SKM-1 (cell line): ENCODE results near the gene LGMN.
"Not testable (repeated sequence)": the region's sequence is repeated elsewhere in the genome, so short reads cannot be mapped to it uniquely, and the experiment has no call there.

ENCODE experiments used
- DNase-seq: peaks from one replicate; lab custom pipeline; 2025; ENCODE audit not compliant: unreplicated experiment; lab: John Stamatoyannopoulos, UW

Gene LGMN

DNA sequence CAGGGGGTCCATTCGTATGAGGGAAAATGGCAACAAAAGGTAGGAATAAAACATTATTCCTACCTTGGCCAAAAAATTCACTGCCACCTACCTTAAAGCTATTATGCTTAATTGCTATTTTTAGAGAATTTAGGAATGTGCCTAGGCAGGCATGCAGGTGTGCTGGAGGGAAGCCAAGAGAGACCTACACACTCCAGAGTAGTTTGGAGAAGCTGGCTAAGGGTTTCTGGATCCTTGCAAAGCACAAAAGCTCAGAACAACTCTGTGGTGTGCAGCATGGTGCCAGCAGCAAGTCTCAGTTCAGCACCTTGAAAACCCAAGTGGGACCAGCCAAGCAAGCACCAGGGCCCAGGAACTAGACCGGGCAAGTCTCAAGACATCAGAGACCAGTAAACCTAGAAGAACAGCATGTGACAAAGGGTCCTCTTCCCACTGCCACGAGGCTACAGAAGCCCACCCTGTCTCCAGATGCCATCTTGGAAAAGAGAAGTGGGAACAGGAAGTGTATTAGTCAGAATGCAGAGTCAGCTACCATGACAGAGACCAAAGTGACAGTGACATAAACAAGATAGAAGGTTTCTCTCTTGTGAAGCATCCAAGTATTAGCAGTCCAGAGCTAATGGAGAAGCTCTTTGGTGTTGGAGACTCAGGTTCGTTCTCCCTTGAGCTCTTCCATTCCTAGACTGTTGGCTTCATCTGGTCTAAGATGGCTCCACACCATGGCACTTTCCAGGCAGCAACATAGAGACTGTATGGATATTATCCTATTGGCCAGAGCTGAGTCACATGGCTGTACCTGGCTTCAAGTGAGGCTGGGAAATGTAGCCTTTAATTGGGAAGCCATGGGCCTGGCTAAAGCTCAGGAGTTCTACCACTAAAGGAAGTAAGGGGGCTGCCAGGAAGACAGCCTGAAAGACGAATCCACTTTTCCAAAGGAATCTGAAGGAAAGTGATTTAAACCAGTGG, 15.5 kb upstream of the LGMN start:
- not testable (repeated sequence) for DNase-seq

DNA sequence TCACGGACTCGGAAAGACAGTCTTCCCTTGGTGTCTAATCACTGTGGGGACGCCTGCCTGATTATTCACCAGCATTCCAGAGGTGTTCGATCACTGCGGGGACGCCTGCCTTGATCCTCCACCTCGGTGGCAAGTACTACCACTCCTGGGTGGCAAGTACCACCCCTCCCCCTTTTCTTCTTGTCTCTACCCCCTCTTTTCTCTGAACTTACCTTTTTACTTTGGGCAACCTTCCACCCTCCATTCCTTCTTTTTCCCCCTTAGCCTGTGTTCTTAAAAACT, 12.0 kb upstream of the LGMN start:
- no peak for DNase-seq

DNA sequence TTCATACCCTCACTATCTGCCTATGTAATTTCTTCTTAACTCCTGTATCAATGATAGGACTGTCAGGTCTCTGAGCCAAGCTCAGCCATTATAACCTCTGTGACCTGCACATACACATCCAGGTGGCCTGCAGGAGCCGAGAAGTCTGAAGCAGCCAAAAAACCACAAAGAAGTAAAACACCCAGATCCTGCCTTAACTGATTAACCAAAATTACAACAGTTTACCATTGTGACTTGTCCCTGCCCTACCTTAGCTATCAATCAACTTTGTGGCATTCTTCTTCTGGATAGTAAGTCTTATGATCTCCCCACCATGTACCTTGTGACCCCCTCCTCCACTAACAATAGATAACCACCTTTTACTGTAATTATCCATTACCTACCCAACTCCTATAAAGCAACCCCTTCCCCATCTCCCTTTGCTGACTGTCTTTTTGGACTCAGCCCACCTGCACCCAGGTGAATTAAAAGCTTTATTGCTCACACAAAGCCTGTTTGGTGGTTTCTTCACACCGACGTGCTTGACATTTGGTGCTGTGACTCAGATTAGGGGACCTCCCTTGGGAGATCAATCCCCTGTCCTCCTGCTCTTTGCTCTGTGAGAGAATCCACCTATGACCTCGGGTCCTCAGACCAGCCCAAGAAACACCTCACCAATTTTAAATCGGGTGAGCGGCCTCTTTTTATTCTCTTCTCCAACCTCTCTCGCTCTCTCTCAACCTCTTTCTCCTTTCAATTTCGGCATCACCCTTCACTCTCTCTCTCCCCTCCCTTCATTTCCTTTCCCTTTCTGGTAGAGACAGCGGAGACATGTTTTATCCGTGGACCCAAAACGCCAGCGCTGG, 11.5 kb upstream of the LGMN start:
- no peak for DNase-seq

DNA sequence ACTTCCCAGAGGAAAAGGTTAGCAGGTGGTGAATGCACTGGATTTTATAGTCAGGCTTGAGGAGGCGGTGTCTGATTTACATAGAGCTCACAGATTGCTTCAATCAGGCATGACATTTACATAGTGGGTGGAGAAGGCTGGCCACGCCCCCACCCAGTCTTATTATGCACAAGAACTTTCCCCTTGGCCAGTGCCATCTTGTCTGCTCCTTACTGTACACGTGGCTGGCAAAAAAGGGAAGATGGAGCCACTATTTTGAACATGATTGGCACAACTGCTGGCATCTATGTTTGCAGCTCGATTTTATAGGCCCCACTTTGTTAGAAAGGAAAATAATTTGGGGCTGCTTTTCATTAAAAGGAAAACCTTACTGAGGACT, 10.9 kb upstream of the LGMN start:
- DNase-seq: no peak

DNA sequence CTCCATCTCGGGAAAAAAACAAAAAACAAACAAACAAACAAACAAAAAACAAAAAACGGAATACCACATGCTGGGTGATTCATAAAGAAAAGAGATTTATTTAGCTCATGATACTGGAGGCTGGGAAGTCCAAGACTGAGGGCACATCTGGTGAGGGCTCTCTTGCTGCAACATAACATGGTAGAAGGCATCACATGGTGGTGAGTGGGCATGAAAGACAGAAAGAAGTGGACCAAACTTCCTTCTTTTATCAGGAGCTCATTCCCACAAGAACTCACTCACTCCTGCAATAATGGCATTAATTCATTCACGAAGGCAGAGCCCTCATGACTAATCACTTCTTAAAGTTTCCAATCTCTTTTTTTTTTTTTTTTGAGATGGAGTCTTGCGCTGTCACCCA, 8.0 kb upstream of the LGMN start:
- no peak for DNase-seq

DNA sequence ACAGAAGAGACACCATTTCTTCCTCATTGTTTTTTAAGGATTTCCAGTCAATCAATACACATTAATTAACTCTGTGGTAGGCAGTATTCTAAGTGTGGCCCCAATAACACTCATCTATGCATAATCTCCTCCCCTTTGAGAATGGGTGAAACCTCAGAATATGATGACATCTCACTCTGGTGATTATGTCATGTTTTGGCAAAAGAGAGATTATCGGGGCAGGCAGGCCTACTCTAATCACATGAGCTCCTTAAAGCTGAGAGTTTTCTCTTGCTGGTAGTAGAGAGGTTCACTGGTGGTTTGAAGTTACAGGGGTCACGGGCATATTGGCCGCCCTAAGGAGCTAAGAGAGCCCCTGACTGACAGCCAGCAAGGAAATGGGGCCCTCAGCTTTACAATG, 7.1 kb upstream of the LGMN start:
- DNase-seq: no peak

DNA sequence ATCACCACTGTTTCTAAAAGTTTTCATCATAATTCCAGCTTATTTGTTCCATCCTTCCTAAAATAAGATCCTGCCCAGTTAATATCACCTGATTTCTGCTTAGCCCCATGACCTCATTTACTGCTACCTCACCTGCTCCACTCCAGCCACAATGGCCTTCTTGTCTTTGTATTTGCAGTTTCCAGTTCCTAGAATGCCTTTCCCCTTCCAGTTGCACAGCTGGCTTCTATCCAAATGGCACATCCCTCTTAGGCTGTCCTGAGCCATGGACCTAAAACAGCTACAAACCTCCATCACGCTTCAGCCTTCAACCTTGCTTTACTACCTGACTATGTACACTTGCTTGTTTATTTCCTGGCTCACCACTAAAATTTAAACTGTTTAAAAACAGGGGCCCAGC, 6.5 kb upstream of the LGMN start:
- DNase-seq: no peak

DNA sequence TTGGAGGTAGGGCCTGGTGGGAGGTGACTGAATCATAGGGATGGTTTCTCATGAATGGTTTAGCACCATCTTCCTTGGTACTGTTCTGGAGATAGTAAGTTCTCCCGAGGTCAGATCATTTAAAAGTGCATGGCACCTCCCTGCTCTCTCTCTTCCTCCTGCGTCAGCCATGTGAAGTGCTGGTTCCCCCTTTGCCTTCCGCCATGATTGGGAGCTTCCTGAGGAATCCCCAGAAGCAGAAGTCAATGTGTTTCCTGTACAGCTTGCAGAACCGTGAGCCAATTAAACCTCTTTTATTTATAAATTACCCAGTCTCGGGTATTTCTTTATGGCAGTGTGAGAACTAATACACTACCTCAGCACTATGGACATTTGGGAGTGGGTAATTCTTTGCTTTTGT, 4.8 kb upstream of the LGMN start:
- no peak for DNase-seq

DNA sequence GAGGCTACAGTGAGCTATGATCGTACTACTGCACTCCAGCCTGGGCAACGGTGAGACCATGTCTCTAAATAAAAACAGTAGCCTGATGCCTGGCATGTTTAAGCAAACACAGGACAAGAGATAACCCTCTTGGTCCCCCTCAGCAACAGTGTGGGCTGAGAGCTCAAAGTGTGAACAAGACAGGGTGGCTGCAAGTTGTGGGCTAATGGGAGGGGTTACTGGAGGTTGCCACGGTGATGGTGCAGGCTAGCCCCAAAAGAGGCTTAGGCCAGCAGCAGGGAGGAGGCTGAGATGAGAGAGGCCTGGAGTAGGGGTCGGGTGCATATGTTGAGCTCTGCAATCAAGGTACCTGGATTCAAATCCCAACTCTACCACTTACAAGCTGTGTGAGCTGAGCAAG, 3.4 kb upstream of the LGMN start:
- no peak for DNase-seq

DNA sequence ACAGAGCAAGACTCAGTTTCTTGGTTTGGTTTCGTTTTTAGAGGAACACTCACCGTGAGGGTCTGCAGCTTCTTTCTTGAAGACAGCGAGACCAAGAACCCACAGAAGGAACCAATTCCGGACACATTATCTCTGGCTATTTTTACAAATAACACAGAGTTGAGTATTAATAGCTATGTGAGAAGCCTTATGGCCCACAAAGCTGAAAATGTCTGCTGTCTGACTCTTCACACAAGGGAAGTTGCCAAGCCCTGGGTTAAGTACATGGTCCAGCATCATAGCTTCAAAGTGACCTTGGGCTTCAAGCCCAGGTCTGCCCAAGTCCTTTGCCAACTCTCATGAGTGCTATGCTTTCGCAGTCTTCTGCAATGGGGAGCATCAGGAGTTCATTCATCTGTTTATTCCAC, 2.6 kb upstream of the LGMN start:
- no peak for DNase-seq

DNA sequence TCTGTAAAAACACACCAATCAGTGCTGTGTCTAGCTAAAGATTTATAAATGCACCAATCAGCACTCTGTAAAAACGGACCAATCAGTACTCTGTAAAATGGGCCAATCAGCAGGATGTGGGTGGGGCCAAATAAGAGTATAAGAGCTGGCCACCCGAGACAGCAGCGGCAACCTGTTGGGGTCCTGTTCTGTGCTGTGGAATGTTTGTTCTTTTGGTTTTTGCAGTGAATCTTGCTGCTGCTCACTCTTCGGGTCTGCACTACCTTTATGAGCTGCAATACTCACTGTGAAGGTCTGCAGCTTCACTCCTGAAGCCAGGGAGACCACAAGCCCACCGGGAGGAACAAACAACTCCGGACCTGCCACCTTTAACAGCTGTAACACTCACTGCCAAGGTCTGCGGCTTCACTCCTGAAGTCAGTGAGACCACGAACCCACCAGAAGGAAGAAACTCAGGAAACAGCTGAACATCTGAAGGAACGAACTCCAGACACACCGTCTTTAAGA, 1.8 kb upstream of the LGMN start:
- not testable (repeated sequence) for DNase-seq

DNA sequence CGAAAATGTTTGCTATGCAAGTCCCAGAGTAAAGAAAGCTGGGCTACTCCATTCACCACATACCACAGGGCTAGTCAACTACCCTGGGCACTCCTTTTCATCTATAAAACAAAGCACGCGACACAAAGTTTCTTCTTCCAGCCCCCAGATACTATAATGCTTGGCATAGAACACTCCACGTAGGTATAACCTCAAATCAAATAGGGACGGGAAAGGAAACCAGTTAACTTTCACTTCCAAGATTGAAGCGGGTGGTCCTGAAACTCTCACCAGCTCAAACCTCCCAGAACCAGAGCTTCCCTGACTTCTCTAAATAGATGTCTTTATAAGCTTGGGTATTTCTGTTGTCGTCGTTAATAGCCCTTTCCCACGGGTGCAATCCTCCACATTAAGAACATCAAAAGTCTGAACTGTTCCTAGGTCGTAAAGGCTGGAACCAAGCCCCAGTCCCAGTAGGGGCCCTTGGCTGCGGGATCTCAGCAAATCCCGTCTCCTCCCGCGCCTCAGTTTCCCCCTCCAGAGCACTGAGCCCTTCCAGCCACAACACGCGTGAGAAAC, 647 bp downstream of the LGMN start:
- DNase-seq: no peak

DNA sequence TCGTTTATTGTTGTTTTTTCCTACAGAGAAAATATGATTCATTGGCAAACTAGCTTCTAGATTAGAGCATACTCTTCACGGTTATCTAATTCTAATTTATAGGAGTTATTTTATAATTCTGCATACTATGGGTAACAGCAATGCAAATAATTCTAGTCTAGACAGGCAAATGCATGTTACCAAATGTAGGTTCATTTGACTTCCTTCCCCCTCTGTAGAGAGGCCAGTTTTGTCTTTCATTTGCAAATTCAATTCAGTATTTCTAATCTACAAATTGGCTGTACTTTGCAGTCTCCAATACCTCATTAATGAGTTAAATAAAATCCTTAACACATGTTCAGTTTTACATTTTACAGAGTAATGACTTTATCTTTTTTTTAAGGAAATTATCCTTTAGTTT, 4.2 kb downstream of the LGMN start:
- DNase-seq: no peak

DNA sequence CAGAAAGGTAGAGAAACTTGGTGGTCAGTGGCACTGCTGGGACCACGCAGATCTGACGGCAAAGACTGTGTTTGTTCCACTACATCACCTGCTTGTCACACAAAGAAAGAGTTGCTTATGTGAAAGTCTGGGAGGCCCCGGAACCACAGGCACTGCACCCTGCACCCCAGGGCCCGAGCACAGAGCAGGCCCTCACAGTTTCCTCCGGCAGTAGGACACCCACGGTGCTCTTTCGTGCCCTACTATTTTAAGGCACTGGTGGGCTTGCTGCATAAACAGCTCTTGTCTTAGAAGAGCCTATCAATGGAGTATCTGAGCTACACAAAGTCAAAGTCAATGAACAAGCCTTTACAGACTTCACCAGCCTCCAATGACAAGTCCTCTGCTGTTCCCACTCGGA, 8.0 kb downstream of the LGMN start:
- DNase-seq: no peak

DNA sequence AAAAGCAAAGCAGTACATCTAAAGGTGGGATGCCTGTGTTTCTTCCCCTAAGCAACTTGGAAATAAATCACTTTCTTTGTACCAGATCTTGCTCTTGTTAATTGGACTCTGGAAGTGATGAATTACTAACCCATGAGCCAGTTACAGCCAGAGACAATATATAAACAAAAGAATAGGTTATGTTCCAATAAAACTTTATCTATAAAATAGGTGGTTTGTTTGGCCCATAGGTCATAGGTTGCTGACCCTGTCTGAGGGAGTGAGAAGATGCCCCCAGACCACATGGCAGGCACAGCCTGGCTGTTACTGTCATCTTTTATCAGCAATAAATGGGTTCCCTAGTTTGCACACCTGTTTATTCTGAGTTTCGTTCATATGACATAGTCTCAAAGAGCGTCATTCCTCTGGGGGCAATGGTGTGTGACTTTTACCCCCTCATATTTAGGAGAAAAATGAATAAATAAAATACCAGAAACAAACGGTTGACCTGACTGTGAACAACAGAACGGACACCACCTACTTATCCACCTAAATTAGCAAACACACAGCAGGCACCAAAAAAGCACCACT, 10.7 kb downstream of the LGMN start:
- DNase-seq: no peak

DNA sequence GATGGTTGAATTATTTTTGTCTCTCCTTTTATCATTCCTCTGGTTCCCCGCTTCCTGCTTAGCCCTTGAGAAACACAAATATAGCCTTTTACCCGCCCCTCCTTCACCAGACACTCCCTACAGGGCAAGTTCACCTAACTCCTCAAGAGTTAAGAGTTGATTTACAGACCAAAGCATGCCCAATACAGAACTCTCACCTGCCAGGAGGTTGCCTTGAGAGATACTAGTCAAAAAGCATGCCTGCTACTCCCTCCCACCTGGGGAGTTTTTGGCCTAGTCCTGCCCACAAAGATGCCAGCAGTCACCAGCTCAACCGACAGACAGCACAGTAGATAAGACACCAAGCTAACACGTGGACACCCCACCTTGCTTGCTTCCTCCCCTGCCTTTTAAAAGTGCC, 11.2 kb downstream of the LGMN start:
- no peak for DNase-seq

DNA sequence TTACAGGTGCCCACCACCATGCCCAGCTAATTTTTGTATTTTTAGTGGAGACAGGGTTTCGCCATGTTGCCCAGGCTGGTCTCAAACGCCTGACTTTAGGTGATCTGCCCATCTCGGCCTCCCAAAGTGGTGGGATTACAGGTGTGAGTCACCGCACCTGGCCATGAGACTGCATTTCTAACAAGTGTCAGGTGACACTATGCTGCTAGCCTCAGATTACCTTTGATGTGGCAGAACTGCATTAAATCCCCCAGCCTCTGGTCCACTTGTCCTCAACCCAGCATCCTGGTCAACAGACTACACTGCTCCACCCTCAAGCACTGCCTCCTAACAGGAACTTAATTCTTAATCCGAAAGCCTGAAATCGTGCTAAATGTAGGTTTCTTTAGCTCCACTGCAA, 13.1 kb downstream of the LGMN start:
- DNase-seq: no peak

DNA sequence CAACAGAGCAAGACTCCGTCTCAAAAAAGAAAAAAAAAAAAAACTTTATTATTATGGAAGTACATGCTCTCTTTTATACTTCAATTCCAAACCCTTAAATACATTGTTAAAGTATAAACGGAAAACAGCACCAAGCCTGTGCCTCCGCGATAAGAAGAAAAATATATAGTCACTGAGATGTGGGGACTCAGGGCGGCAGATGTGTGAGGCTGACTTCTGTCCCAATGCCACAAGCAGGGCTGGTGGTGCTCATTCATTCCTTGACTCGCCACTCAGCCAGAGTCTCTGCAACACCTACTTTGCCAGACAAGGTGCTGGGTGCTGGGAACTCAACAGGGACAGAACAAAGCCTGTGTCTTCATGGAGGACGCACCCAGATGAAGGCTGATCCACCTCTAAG, 13.8 kb downstream of the LGMN start:
- DNase-seq: no peak

DNA sequence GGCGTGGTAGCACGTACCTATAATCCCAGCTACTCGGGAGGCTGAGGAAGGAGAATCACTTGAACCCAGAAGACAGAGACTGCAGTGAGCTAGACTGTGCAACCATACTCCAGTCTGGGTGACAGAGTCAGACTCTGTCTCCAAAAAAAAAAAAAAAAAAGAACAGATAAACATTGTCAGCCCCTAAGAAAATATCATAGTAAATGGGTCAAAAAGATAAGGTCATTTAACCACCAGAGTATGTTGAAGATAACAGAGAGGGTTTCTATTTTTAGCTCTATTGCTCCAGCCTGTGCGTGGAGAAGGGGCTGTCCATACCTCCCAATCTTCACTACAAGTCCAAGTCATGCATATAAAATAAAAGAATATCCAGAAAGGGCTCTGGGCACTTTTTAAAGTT, 15.4 kb downstream of the LGMN start:
- no peak for DNase-seq

DNA sequence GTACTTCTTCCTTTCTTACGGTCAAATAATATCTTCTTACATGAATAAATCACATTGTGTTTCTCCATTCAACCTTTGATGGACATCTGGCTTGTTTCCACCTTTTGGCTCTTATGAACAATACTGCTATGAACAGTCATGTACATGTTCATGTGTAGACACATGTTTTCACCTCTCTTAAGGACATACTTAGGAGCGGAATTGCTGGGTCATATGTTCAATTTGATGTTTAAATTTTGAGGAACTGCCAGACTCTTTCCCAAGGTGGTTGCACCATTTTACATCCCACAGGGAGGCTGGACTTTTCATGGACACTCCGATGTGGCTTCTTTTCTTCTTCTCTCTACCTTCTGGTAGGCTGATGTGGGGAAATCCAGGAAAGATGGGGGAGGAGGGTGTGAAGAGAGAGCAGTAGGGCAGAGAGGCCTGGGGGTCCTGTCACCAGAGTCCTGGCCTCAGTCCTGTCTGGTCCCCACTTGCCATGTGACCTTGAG, 16.8 kb downstream of the LGMN start:
- DNase-seq: no peak

DNA sequence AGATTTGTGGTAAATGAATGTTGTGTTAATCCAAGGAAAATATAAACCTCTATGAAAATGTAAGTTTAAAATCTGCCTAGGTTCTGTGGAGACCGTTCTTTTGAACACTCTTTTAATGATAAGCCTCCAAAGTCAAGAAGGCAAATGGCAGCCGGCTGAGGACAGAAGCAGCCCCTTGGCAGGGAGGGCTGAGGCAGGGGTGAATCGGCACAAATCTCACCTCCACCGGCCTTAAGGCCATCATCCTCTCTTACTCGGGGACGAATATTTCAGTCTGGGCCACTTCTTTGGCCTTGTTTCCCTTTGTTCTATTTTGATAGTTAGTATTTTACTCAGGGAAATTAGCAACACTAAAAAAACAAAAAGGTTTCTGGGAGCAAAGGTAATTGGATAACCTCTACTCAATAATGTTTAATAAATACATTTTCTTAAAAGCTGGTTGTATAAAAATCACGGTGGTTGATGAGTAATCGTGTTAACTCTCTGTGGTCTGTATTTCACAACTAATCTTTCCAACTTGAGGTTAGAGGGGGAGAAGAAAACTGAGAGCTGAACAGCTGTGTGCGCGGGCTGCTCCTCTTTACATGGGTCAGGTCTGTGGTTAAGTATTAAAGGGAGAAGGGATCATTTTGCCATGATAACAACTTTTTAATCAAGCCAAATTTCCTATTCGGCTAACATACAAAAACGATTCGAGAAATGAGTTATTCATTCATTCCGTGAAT, 18.6 kb downstream of the LGMN start:
- DNase-seq: no peak
